A549 treated with Mapracorat at 1 μM for 4 hours (cell line): ENCODE results near the gene TKTL2. TPM values are rescaled to one million over a fixed set of nuclear protein-coding genes. Genes with fewer than 3 reads are reported as not detected.

Experiments
- total RNA-seq: library from RNA; stranded (reverse); fragments of 200-300 nt; extraction: Qiagen RNA extraction; gene quantifications from 5 replicates; pipeline ENCODE4 v1.2.3, GENCODE V29; 2022

Gene TKTL2, protein sequence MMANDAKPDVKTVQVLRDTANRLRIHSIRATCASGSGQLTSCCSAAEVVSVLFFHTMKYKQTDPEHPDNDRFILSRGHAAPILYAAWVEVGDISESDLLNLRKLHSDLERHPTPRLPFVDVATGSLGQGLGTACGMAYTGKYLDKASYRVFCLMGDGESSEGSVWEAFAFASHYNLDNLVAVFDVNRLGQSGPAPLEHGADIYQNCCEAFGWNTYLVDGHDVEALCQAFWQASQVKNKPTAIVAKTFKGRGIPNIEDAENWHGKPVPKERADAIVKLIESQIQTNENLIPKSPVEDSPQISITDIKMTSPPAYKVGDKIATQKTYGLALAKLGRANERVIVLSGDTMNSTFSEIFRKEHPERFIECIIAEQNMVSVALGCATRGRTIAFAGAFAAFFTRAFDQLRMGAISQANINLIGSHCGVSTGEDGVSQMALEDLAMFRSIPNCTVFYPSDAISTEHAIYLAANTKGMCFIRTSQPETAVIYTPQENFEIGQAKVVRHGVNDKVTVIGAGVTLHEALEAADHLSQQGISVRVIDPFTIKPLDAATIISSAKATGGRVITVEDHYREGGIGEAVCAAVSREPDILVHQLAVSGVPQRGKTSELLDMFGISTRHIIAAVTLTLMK
- total RNA-seq: not detected in 5 replicates

DNA sequence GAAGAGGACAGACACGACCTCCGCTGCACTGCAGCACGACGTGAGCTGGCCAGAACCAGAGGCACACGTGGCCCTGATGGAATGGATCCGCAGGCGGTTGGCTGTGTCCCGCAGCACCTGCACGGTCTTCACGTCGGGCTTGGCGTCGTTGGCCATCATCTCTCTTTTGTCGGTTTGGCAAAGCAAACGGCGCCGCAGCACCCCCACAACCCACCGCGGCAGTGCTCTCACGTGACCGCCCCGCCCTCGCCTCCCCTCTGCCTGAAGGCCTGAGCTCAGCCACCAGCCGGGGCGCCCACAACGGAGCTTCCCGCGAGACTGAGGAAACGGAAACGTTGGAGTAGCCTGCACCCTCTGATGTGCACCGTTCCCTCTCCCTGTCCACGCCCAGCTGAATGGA lies at the start of gene TKTL2:
TSS of gene TKTL2 (minus strand) at position 179 of the 400 bp plus-strand sequence. CDS start at position 159, 20 bp downstream.

GRCh38 chr4:163494360-163495241 lies 21.0 kb upstream of the TKTL2 start, which contains the start of gene TMA16:
Gene TMA16 (plus strand): TSS chr4:163494690. CDS start chr4:163494802, 112 bp downstream.

Other genes starting within 250 kb of the TKTL2 start
- 0.07 to 0.19 TPM (median 0.12 TPM) in 3 of 5 replicates, not detected in the others for gene NPY1R, start 141.2 kb downstream of the TKTL2 start, total RNA-seq
- not detected in 5 replicates for gene NPY5R, start 129.9 kb downstream of the TKTL2 start, total RNA-seq
- gene TMA16, start 20.9 kb upstream of the TKTL2 start, total RNA-seq: 20.7 to 38.3 TPM (median 25.5 TPM) in 5 replicates